GM21529 (cell line): ENCODE measurements around the gene XPC.

Experiments used
- ATAC-seq: cut with Tn5 transposase; IDR thresholded peaks from one replicate; pipeline ENCODE4 v1.9.1; 2021; ENCODE audit not compliant: unreplicated experiment

Gene XPC

GRCh38 chr3:14208168-14208567, 29.8 kb upstream of the XPC start:
- ATAC-seq = no peak

GRCh38 chr3:14206548-14207177, 28.3 kb upstream of the XPC start:
- ATAC-seq = no peak

GRCh38 chr3:14204515-14205284, 26.3 kb upstream of the XPC start:
- ATAC-seq = no peak

GRCh38 chr3:14203521-14204079, 25.2 kb upstream of the XPC start:
- ATAC-seq = no peak

GRCh38 chr3:14202874-14203520, 24.6 kb upstream of the XPC start:
- ATAC-seq = no peak

DNA sequence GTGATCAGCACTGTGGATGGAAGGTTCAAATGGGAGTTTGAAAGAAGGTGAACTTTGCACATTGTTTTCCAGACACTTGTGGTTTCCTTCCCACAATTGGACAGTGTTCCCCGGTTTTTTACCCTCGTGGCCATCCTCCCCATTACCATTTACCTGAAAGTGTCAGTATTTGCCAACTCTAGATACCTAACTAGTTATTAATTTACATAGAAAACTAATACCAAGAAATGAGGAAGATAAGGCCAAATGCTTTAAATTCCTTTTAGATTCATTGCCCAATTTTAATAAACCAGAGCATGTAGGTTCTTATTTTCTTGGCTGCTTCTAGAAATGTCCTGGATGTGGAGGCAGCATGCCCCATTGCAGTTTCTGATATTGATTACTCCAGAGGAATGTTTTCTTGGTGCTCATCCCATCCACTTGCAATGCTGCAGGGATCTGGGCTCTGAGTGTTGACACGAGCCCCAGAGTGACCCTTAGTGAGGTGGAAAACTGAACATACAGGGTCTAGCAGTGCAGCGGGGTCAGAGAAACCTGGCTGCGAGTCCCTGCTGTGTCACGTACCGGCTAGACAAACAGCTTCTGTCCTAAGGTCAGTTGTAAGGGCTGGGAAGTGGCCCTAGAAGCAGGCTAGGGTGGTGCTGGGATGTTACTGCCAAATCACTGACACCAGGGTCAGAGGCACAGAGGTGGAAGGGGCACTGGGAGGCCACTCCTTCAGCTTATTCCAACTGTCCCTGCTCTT, 23.7 kb upstream of the XPC start:
- ATAC-seq = no peak

DNA sequence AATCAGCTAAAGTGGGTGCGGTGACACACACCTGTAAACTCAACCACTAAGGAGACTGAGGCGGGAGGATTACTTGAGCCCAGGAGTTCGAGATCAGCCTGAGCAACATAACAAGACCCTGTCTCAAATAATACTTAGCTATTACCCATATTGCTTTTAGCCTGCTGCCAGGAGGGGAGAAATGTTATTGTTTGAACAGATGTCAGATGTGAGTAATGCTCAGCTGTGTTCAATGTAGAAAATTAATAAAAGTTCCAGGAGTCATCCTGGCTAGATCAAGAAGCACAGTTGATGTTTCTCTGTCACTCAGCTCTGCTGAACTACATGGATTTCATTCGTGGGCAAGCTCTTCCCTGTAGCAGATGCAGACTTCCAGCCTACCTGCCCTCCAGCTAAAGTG, 22.4 kb upstream of the XPC start:
- no peak for ATAC-seq

DNA sequence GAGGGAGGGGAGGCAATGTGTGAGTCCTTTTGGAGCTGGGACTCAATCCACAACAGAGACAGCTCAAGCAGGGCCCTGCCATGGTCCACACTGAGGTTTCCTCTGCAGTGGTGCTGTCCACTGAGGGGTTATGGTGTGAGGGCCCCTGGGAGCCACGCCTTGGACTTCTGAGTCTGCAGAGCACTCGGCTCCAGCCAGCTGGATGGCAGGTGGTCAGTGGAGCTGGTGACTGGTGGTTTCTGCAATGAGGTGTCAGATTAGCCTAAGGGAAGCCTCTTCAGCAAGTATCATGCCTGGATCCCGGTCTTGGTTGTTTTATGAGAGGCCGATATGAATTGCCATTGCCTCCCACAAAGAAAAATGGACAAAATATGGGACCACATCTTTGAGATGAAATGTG, 21.9 kb upstream of the XPC start:
- no peak for ATAC-seq

DNA sequence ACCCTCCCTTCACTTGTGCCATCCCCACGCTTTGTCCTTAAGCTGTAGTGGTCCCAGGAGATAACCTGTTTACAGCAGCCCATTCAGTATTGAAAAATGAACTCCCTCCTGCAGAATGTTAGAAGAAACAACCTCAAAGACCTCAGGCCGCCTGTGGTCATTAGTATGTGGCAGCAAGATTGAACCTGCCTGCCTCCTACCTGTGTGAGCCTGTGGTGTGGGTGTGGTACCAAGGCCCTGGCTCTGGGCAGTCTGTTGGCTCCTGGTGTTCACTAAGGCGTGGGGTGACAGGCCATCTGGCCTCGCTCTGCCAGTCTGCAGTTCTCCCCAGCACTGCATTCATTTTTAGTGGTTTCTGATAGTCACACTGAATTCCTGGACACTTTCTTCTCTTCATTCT, 21.2 kb upstream of the XPC start:
- ATAC-seq = no peak

GRCh38 chr3:14194865-14195264, 16.5 kb upstream of the XPC start:
- no peak for ATAC-seq

GRCh38 chr3:14188041-14188754, 9.8 kb upstream of the XPC start:
- ATAC-seq = no peak

DNA sequence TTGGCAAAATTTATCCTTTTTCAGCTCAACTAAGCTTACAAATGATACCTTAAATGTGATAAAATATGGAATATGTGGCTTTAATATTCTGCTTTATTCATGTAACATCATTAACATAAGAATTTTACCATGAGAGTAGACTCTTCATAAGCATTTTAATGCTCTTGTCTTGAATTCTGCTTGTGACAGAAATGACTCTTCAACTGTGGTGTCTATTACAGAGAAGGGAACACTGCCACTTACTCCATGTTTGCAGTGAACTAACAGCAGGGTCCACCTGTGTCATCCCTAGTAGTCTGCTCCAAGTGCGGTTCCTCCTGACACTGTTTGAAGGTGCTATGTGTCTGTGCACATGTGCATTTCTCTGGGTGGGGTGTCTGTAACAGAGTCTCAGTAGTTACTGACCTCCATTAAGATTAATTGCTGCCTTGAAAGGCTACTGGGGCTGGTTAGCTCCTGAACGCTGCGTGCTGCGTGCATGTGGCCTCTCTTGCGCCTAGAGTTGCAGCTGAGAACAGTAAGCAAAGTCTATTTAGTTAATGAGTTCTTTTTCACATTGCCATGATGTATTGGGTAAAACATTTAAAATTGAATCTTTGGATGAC, 8.6 kb upstream of the XPC start:
- ATAC-seq = no peak

- ATAC-seq = no peak
These were observed 4.7 kb upstream of the XPC start for GRCh38 chr3:14183015-14183577.

GRCh38 chr3:14181253-14181652, 2.9 kb upstream of the XPC start:
- ATAC-seq = no peak

- ATAC-seq = no peak
These were observed 1.4 kb upstream of the XPC start for GRCh38 chr3:14179795-14180194.

GRCh38 chr3:14179114-14179465, 689 bp upstream of the XPC start:
- no peak for ATAC-seq

DNA sequence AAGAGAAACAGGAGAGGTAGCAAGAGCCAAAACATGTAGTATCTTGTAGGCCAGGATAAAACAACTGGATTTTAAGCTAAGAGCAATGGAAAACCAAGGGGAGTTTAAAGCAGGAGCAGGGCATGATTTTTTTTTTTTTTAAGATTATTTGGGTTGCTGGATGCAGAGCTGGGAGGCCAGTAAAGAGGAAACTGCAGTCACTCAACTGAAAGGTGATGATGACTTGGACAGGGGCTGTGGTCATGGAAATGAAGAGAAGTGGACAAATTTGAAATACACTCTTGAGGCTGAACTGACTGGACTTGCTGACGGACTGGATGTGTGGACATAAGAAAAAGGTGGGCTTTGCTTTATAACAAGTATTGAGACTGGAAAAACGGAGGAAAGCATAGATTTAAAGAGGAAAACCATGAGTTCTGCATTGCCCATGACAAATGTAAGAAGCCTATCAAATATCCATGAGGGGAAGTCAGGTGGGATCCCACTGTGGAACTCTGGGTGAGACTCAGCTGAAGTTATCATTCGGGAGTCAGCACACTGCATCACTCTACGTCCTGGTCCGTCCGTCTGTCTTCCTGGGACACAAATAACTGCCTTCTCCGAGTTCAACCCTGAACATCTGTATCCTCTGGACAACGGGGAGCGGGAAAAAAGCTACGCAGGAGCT, 688 bp downstream of the XPC start:
- peak; percentile 13 for ATAC-seq

- peak; percentile 30 for ATAC-seq
These were observed 2.9 kb downstream of the XPC start for GRCh38 chr3:14175383-14176037.

GRCh38 chr3:14174483-14174882, 3.9 kb downstream of the XPC start:
- no peak for ATAC-seq
